Hepatocyte (in vitro differentiated cells): ENCODE data around the gene ENPP6. TPM values are rescaled to one million over a fixed set of nuclear protein-coding genes. Genes with fewer than 3 reads are reported as not detected.

Source experiments
- DNase-seq: peaks from one replicate; pipeline ENCODE4 v3.0.0-alpha.2; 2016; ENCODE audit warnings: low spot score
- H2AFZ ChIP-seq: fragments of 200-600 bp; sonication (generic); 2 replicates; pipeline ENCODE4 v1.6.0; 2016; ENCODE audit warnings: antibody characterized with exemption, mild to moderate bottlenecking
- H3K27ac ChIP-seq: fragments of 200-600 bp; sonication (generic); 2 replicates; pipeline ENCODE4 v1.5.1; 2016; ENCODE audit warnings: mild to moderate bottlenecking
- H3K27me3 ChIP-seq: fragments of 200-600 bp; sonication (generic); 2 replicates; pipeline ENCODE4 v1.6.1; 2016
- H3K36me3 ChIP-seq: fragments of 200-600 bp; sonication (generic); replicated peaks from 2 replicates; pipeline ENCODE4 v1.5.1; 2016; ENCODE audit warnings: low read depth; ENCODE audit not compliant: insufficient read depth
- H3K4me1 ChIP-seq: fragments of 200-600 bp; sonication (generic); 2 replicates; pipeline ENCODE4 v1.5.1; 2016; ENCODE audit warnings: mild to moderate bottlenecking, moderate library complexity; ENCODE audit not compliant: insufficient read depth
- H3K4me2 ChIP-seq: fragments of 200-600 bp; sonication (generic); 2 replicates; pipeline ENCODE4 v1.6.0; 2016
- H3K4me3 ChIP-seq: fragments of 200-600 bp; sonication (generic); 2 replicates; pipeline ENCODE4 v1.5.1; 2016; ENCODE audit warnings: mild to moderate bottlenecking
- H3K79me2 ChIP-seq: fragments of 200-600 bp; sonication (generic); 2 replicates; pipeline ENCODE4 v1.6.0; 2017; ENCODE audit warnings: mild to moderate bottlenecking
- H3K9me2 ChIP-seq: fragments of 200-600 bp; sonication (generic); replicated peaks from 2 replicates; pipeline ENCODE4 v1.6.0; 2017; ENCODE audit warnings: mild to moderate bottlenecking; ENCODE audit not compliant: insufficient read depth
- H3K9me3 ChIP-seq: fragments of 200-600 bp; sonication (generic); 2 replicates; pipeline ENCODE4 v1.5.1; 2016; ENCODE audit warnings: low read depth, mild to moderate bottlenecking
- H4K20me1 ChIP-seq: fragments of 200-600 bp; sonication (generic); 2 replicates; pipeline ENCODE4 v1.6.0; 2016; ENCODE audit warnings: mild to moderate bottlenecking; ENCODE audit not compliant: insufficient read depth, poor library complexity, severe bottlenecking
- EZH2 ChIP-seq: fragments of 200-600 bp; sonication (generic); IDR thresholded peaks from 2 replicates; pipeline ENCODE4 v1.6.1; 2016; ENCODE audit warnings: antibody characterized with exemption, mild to moderate bottlenecking, borderline replicate concordance
- EZH2phosphoT487 ChIP-seq: fragments of 200-600 bp; sonication (generic); IDR thresholded peaks from one replicate; pipeline ENCODE4 v1.6.1; 2018; ENCODE audit warnings: antibody characterized with exemption, mild to moderate bottlenecking, low read depth, moderate library complexity; ENCODE audit not compliant: unreplicated experiment, severe bottlenecking
- WGBS: methylation state at CpG from one replicate; pipeline ENCODE4 v1.1.6; 2016; ENCODE audit warnings: low lambda C conversion rate; ENCODE audit errors: missing lambda C conversion rate; 5-methylcytosine and 5-hydroxymethylcytosine counted together
- polyA plus RNA-seq: library from polyadenylated mRNA; unstranded; fragments of >200 nt; fragmentation: Nextera tagmentation; extraction: Ambion mirVana; gene quantifications from 2 replicates; pipeline ENCODE4 v1.2.1, GENCODE V29; 2016
- total RNA-seq: library from RNA; depleted of rRNA; stranded (reverse); fragments of >200 nt; gene quantifications from 2 replicates; pipeline ENCODE4 v1.2.3, GENCODE V29; 2014
- TF ChIP-seq, protein P1 (sequence below): fragments of 200-600 bp; sonication (generic); IDR thresholded peaks from 2 replicates; pipeline ENCODE4 v1.5.1; 2016; ENCODE audit warnings: antibody characterized with exemption, mild to moderate bottlenecking; ENCODE audit not compliant: poor library complexity

Gene ENPP6
- total and polyA plus RNA-seq, 2 experiments from 2014 or later = 0.03 TPM; not detected in 1

DNA sequence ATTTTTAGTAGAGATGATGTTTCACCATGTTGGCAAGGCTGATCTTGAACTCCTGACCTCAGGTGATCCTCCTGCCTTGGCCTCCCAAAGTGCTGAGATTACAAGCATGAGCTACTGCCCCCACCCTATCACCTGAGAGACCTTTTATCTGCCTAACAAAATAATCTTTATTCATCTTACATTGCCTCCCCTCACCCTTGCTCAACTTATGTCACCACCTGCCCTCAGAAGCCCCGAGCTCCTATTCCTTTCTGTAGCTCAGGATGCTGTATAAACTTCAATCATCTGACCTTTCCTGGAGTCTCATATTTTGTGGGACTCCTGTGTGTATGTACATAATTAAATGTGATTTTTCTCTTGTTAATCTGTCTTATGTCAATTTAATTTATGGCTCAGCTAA, 29.7 kb upstream of the ENPP6 start:
- TF ChIP-seq EZH2 (no peak), EZH2phosphoT487 (no peak)
- TF ChIP-seq, protein P1, sequence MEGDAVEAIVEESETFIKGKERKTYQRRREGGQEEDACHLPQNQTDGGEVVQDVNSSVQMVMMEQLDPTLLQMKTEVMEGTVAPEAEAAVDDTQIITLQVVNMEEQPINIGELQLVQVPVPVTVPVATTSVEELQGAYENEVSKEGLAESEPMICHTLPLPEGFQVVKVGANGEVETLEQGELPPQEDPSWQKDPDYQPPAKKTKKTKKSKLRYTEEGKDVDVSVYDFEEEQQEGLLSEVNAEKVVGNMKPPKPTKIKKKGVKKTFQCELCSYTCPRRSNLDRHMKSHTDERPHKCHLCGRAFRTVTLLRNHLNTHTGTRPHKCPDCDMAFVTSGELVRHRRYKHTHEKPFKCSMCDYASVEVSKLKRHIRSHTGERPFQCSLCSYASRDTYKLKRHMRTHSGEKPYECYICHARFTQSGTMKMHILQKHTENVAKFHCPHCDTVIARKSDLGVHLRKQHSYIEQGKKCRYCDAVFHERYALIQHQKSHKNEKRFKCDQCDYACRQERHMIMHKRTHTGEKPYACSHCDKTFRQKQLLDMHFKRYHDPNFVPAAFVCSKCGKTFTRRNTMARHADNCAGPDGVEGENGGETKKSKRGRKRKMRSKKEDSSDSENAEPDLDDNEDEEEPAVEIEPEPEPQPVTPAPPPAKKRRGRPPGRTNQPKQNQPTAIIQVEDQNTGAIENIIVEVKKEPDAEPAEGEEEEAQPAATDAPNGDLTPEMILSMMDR = no peak
- Histone ChIP-seq H3K27me3 (no peaks in the 10 kb centered on the region), H3K9me2 (no peaks in the 10 kb centered on the region), H2AFZ (no peak overlapping the region), H3K9me3 (no peaks in the 10 kb centered on the region), H4K20me1 (no peaks in the 10 kb centered on the region), H3K79me2 (no peaks in the 10 kb centered on the region), H3K36me3 (no peaks in the 10 kb centered on the region), H3K27ac (no peak overlapping the region), H3K4me2 (no peak overlapping the region), H3K4me3 (no peak overlapping the region), H3K4me1 (no peaks in the 10 kb centered on the region)
- DNase-seq = no peak
- WGBS = 85% methylated on average over 1 of the region's 1 CpG

- no peaks in the 10 kb centered on the region for H3K79me2 ChIP-seq
- TF ChIP-seq, protein P1 = no peak
- TF ChIP-seq EZH2phosphoT487 (no peak), EZH2 (no peak)
Measured at GRCh38 chr4:184246426-184246825, 28.8 kb upstream of the ENPP6 start.

DNA sequence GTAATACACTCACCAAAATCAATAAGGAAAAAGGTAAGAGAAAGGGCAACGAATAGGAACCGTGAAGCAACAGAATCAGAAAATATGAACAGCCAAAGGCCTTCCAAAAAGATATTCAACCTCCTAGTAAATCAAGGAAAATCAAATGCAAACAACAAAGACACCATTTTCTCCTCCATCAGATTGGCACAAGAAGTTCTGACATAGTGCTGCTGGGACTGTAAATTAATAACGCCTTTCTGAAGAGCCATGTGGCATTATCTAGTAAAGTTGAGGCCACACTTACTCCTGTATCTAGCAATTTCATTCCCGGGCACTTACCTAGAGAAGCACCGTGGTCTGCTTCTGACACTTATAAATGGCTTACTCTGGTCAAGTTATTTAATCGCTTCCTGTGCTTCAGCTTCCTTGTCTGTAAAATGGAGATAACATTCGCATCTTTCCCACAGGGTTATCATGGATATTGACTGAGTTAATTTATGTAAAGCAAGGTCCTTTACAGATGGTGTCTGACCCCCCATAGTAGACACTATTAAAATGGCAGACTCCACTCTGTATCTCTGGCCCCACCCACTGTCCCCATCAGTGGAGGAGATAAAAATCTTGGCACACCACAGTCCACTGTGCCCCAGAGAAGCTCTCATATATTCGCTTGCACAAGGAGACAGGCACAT, 20.5 kb upstream of the ENPP6 start:
- H3K27me3 ChIP-seq = no peaks in the 10 kb centered on the region
- no peak overlapping the region for H3K4me3 ChIP-seq
- H2AFZ ChIP-seq = no peak overlapping the region
- no peak for DNase-seq
- H3K4me1 ChIP-seq = peaks cover 6% of the 10 kb centered on the region
- no peaks in the 10 kb centered on the region for H4K20me1 ChIP-seq
- no peak overlapping the region for H3K27ac ChIP-seq
- H3K79me2 ChIP-seq = no peaks in the 10 kb centered on the region
- no peaks in the 10 kb centered on the region for H3K9me3 ChIP-seq
- no peaks in the 10 kb centered on the region for H3K9me2 ChIP-seq
- 80% methylated on average over 8 of the region's 8 CpGs for WGBS
- TF ChIP-seq EZH2phosphoT487 (no peak), EZH2 (no peak)
- TF ChIP-seq, protein P1 = no peak
- H3K36me3 ChIP-seq = no peaks in the 10 kb centered on the region
- no peak overlapping the region for H3K4me2 ChIP-seq

More at GRCh38 chr4:184246426-184246825, 28.8 kb upstream of the ENPP6 start:
- Histone ChIP-seq H2AFZ (no peak overlapping the region), H3K27me3 (no peaks in the 10 kb centered on the region), H3K36me3 (no peaks in the 10 kb centered on the region), H3K4me3 (no peak overlapping the region), H4K20me1 (no peaks in the 10 kb centered on the region), H3K9me3 (no peaks in the 10 kb centered on the region), H3K9me2 (no peaks in the 10 kb centered on the region), H3K27ac (no peak overlapping the region), H3K4me1 (no peaks in the 10 kb centered on the region), H3K4me2 (no peak overlapping the region)
- DNase-seq = no peak
- 93% methylated on average over 7 of the region's 7 CpGs for WGBS
